HCT116 (cell line): ENCODE data around the gene SF1. TPM values are rescaled to one million over a fixed set of nuclear protein-coding genes. Genes with fewer than 3 reads are reported as not detected.

Experiments
- ATAC-seq: fragments of 200-7000 bp; cut with Tn5 transposase; 2 replicates; pipeline ENCODE4 v1.9.1; 2020; ENCODE audit warnings: mild to moderate bottlenecking, moderate library complexity
- BruUV-seq: library from RNA; stranded (reverse); fragments of 400-500 nt; replicated peaks from 2 replicates; lab custom pipeline; 2021; lab: Mats Ljungman, UMichigan
- CTCF ChIA-PET: fragments of 300-600 bp; sonication (Branson Sonifier 250); formaldehyde crosslinking; loops from one replicate; lab custom pipeline; 2021; ENCODE audit warnings: antibody characterized with exemption; lab: Charles Lee
- POLR2A ChIA-PET: fragments of 300-600, 350-600 bp; sonication (Branson Sonifier 250); formaldehyde crosslinking; loops from one replicate; lab custom pipeline; 2021; ENCODE audit warnings: antibody characterized with exemption; lab: Charles Lee
- RAD21 ChIA-PET, 2 experiments: fragments of 300-600 bp; sonication (Branson Sonifier 250); formaldehyde crosslinking; loops; one replicate each; lab custom pipeline; 2023; ENCODE audit warnings: low total read pairs in 2 of 2; ENCODE audit not compliant: uncharacterized antibody in 2 of 2, unreplicated experiment in 2 of 2, low non-redundant PET in 1 of 2; lab: Charles Lee
- DNase-seq: peaks from one replicate; pipeline ENCODE4 v3.0.0-alpha.2; 2010; ENCODE audit warnings: low read depth, low spot score
- H2AFZ ChIP-seq: fragments of 200-600 bp; shearing (Covaris generic), sonication (generic); 2 replicates; pipeline ENCODE4 v1.6.1; 2017; ENCODE audit warnings: low read depth, mixed run types, mixed read lengths, antibody characterized with exemption, low read length; ENCODE audit not compliant: poor library complexity, severe bottlenecking
- H3K27ac ChIP-seq: 2 replicates; pipeline ENCODE4 v1.5.1; 2012; ENCODE audit warnings: low read depth, low read length
- H3K27me3 ChIP-seq: fragments of 200-600 bp; sonication (generic); 2 replicates; pipeline ENCODE4 v1.6.1; 2016; ENCODE audit warnings: mixed run types, low read length, mixed read lengths; ENCODE audit not compliant: insufficient read depth
- H3K36me3 ChIP-seq, 2 experiments: fragments of 200-500 bp in 1 of 2; fragments of 200-600 bp in 1 of 2; sonication (Bioruptor generic) in 1 of 2; sonication (generic) in 1 of 2; 2 replicates each; pipeline versions ENCODE4 v1.5.1 to v1.6.1; 2014 to 2016; ENCODE audit warnings: low read length in 2 of 2, inconsistent platforms in 1 of 2, mixed read lengths in 1 of 2, mixed run types in 1 of 2; ENCODE audit not compliant: insufficient read depth in 2 of 2, control insufficient read depth in 1 of 2
- H3K4me1 ChIP-seq, 2 experiments: fragments of 200-600 bp in 1 of 2; sonication (generic) in 1 of 2; 2 replicates each; pipeline versions ENCODE4 v1.5.1 to v1.6.1; 2012 to 2017; ENCODE audit warnings: low read length in 2 of 2, inconsistent platforms in 1 of 2, mild to moderate bottlenecking in 1 of 2, mixed read lengths in 1 of 2, mixed run types in 1 of 2, moderate library complexity in 1 of 2; ENCODE audit not compliant: insufficient read depth in 2 of 2, control insufficient read depth in 1 of 2
- H3K4me2 ChIP-seq: fragments of 200-600 bp; sonication (generic); 2 replicates; pipeline ENCODE4 v1.6.1; 2017; ENCODE audit warnings: mixed run types, low read length, mixed read lengths
- H3K4me3 ChIP-seq, 2 experiments: fragments of 200-600 bp in 1 of 2; sonication (generic) in 1 of 2; replicated peaks in 1 of 2; 2 replicates each; pipeline ENCODE4 v1.5.1; 2011 to 2016; ENCODE audit warnings: low read length in 2 of 2, control low read depth in 1 of 2, low read depth in 1 of 2, mild to moderate bottlenecking in 1 of 2, mixed read lengths in 1 of 2, mixed run types in 1 of 2
- H3K79me2 ChIP-seq: fragments of 200-600 bp; sonication (generic); 2 replicates; pipeline ENCODE4 v1.6.1; 2017; ENCODE audit warnings: mild to moderate bottlenecking, mixed run types, low read length, moderate library complexity, mixed read lengths; ENCODE audit not compliant: insufficient read depth
- H3K9ac ChIP-seq: fragments of 200-600 bp; sonication (generic); 2 replicates; pipeline ENCODE4 v1.6.1; 2016; ENCODE audit warnings: low read length, mixed read lengths
- H3K9me2 ChIP-seq: fragments of 200-600 bp; sonication (generic), shearing (Covaris generic); 2 replicates; pipeline ENCODE4 v1.6.1; 2017; ENCODE audit warnings: mixed run types, mild to moderate bottlenecking, moderate library complexity; ENCODE audit not compliant: insufficient read depth
- H3K9me3 ChIP-seq, 2 experiments: fragments of 200-500 bp in 1 of 2; fragments of 200-600 bp in 1 of 2; sonication (Bioruptor generic) in 1 of 2; sonication (generic) in 1 of 2; 2 replicates each; pipeline ENCODE4 v1.6.1; 2014 to 2017; ENCODE audit warnings: low read length in 2 of 2, mixed read lengths in 2 of 2, inconsistent platforms in 1 of 2, low read depth in 1 of 2, mild to moderate bottlenecking in 1 of 2, mixed run types in 1 of 2, moderate library complexity in 1 of 2; ENCODE audit not compliant: control insufficient read depth in 1 of 2, insufficient read depth in 1 of 2
- H4K20me1 ChIP-seq: fragments of 200-600 bp; sonication (generic), shearing (Covaris generic); 2 replicates; pipeline ENCODE4 v1.6.1; 2017; ENCODE audit warnings: mixed run types, mild to moderate bottlenecking, moderate library complexity; ENCODE audit not compliant: insufficient read depth
- CBX3 ChIP-seq: IDR thresholded peaks from 2 replicates; pipeline ENCODE4 v1.6.1; 2012; ENCODE audit warnings: low read depth
- CTCF ChIP-seq, 3 experiments: fragments of 200-600 bp in 1 of 3; sonication (generic) in 1 of 3; IDR thresholded peaks in 2 of 3; conservative IDR thresholded peaks in 1 of 3; 2 replicates each; pipeline ENCODE4 v1.5.1; 2012 to 2017; ENCODE audit warnings: low read depth in 2 of 3, low read length in 2 of 3, antibody characterized with exemption in 1 of 3, borderline replicate concordance in 1 of 3, control low read depth in 1 of 3, mild to moderate bottlenecking in 1 of 3, mixed read lengths in 1 of 3, mixed run types in 1 of 3, moderate library complexity in 1 of 3; ENCODE audit not compliant: insufficient read depth in 1 of 3
- ELF1 ChIP-seq: IDR thresholded peaks from 2 replicates; pipeline ENCODE4 v1.6.1; 2012; ENCODE audit warnings: low read depth, borderline replicate concordance
- EZH2 ChIP-seq: fragments of 200-600 bp; sonication (generic); IDR thresholded peaks from 2 replicates; pipeline ENCODE4 v1.6.1; 2017; ENCODE audit warnings: antibody characterized with exemption, mixed run types
- EZH2phosphoT487 ChIP-seq: fragments of 200-600 bp; IDR thresholded peaks from 2 replicates; pipeline ENCODE4 v1.6.1; 2018; ENCODE audit warnings: antibody characterized with exemption, borderline replicate concordance
- FOSL1 ChIP-seq: IDR thresholded peaks from 2 replicates; pipeline ENCODE4 v1.6.1; 2012; ENCODE audit warnings: low read depth
- JUND ChIP-seq: IDR thresholded peaks from 2 replicates; pipeline ENCODE4 v1.6.1; 2012
- MAX ChIP-seq: IDR thresholded peaks from 2 replicates; pipeline ENCODE4 v1.6.1; 2012
- POLR2A ChIP-seq: IDR thresholded peaks from 2 replicates; pipeline ENCODE4 v1.7.0; 2011; ENCODE audit warnings: borderline replicate concordance; ENCODE audit not compliant: insufficient read depth, insufficient read length; ENCODE audit errors: extremely low read depth
- POLR2AphosphoS5 ChIP-seq: IDR thresholded peaks from 2 replicates; pipeline ENCODE4 v1.6.1; 2011; ENCODE audit warnings: mild to moderate bottlenecking, low read depth, low read length, moderate library complexity
- RAD21 ChIP-seq: IDR thresholded peaks from 2 replicates; pipeline ENCODE4 v1.6.1; 2012; ENCODE audit warnings: low read depth, mild to moderate bottlenecking
- REST ChIP-seq: IDR thresholded peaks from 2 replicates; pipeline ENCODE4 v1.6.1; 2012; ENCODE audit warnings: low read depth
- TCF7L2 ChIP-seq: IDR thresholded peaks from 2 replicates; pipeline ENCODE4 v1.7.0; 2011; ENCODE audit warnings: borderline replicate concordance, inconsistent platforms; ENCODE audit not compliant: insufficient read depth, insufficient read length; ENCODE audit errors: extremely low read depth
- ZBTB33 ChIP-seq: IDR thresholded peaks from 2 replicates; pipeline ENCODE4 v1.6.1; 2011; ENCODE audit warnings: mild to moderate bottlenecking, low read length, moderate library complexity; ENCODE audit not compliant: insufficient replicate concordance; ENCODE audit errors: extremely low read depth
- intact Hi-C: fragments of 100-400 bp; cut with micrococcal nuclease; formaldehyde crosslinking; loops from 2 replicates; pipeline ENCODE4 v1.10.0; 2022
- total RNA-seq: library from RNA; stranded (reverse); gene quantifications from one replicate; pipeline ENCODE4 v1.2.1, GENCODE V29; 2021; ENCODE audit not compliant: unreplicated experiment

SF1 gene
- total RNA-seq, 1 experiment from 2014 or later = 403 TPM

- POLR2A ChIA-PET = no interaction called here
- no peak overlapping the region for H3K4me2 ChIP-seq
- DNase-seq (no peak), ATAC-seq (no peak)
- RAD21 ChIA-PET = no interaction called here
- H3K9me2 ChIP-seq = no peaks in the 10 kb centered on the region
- H3K9ac ChIP-seq = no peak overlapping the region
- intact Hi-C loops = no loop called here
- TF ChIP-seq ELF1 = no peak
- no peak for TF ChIP-seq EZH2phosphoT487
- TF ChIP-seq CTCF (IDR thresholded peaks at IDR 0.05 in 2 of 3, conservative IDR thresholded peaks at IDR 0.05 in 1 of 3; ENCODE audit: borderline replicate concordance in 1 of 3, insufficient read depth in 1 of 3, low read depth in 2 of 3, low read length in 2 of 3) = no peak
- TF ChIP-seq REST = no peak
- TF ChIP-seq POLR2AphosphoS5 = no peak
- TF ChIP-seq POLR2A = no peak
- no peak for TF ChIP-seq JUND
- no peak for TF ChIP-seq EZH2
- no peak for TF ChIP-seq FOSL1
- no peak for TF ChIP-seq RAD21
- no peak for TF ChIP-seq MAX
- TF ChIP-seq TCF7L2 = no peak
- TF ChIP-seq CBX3 = no peak
- TF ChIP-seq ZBTB33 = no peak
- H3K27me3 ChIP-seq = no peaks in the 10 kb centered on the region
- no peaks in the 10 kb centered on the region for H3K9me3 ChIP-seq
- H2AFZ ChIP-seq = no peak overlapping the region
- CTCF ChIA-PET = no interaction called here
- H3K4me3 ChIP-seq = no peak overlapping the region
- BruUV-seq = no TSS peak
- H4K20me1 ChIP-seq = no peaks in the 10 kb centered on the region
- peaks cover 0 to 11% of the 10 kb centered on the region in 2 experiments; a peak in 1 of 4 replicates for H3K4me1 ChIP-seq
- no peak overlapping the region for H3K27ac ChIP-seq
- H3K36me3 ChIP-seq = peaks cover 5 to 10% of the 10 kb centered on the region in 2 experiments; a peak in 3 of 4 replicates
- H3K79me2 ChIP-seq = no peaks in the 10 kb centered on the region
Observed at GRCh38 chr11:64758330-64759079, 19.8 kb downstream of the SF1 start.
